ENCODE results near the gene UBE2U.
"Not testable (repeated sequence)": the region's sequence is repeated elsewhere in the genome, so short reads cannot be mapped to it uniquely, and the experiment has no call there.

UBE2U gene

DNA sequence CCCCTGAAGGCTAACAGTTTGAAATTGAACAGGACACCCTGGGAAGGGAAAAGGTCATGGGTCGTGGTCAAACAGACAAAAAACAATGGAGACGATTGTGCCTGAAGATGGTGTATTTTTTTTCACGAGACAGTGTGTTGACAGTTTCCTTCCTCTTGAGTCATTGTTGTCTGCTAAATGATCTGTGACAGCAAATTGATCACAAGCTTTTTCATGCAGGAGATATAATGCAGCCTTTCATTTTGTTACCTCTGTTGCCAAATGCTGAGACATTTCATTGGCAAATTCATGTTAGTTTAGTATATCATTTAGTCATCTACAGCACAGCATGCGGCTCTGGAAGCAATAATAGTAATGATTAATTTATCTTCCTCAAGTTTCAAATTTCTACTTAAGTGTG, 27.7 kb downstream of the UBE2U start:
- TF ChIP-seq, protein P1, sequence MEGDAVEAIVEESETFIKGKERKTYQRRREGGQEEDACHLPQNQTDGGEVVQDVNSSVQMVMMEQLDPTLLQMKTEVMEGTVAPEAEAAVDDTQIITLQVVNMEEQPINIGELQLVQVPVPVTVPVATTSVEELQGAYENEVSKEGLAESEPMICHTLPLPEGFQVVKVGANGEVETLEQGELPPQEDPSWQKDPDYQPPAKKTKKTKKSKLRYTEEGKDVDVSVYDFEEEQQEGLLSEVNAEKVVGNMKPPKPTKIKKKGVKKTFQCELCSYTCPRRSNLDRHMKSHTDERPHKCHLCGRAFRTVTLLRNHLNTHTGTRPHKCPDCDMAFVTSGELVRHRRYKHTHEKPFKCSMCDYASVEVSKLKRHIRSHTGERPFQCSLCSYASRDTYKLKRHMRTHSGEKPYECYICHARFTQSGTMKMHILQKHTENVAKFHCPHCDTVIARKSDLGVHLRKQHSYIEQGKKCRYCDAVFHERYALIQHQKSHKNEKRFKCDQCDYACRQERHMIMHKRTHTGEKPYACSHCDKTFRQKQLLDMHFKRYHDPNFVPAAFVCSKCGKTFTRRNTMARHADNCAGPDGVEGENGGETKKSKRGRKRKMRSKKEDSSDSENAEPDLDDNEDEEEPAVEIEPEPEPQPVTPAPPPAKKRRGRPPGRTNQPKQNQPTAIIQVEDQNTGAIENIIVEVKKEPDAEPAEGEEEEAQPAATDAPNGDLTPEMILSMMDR (IDR thresholded peaks at IDR 0.05; ENCODE audit: control extremely low read depth, extremely low read depth, low read depth, missing control alignments) = no peak

DNA sequence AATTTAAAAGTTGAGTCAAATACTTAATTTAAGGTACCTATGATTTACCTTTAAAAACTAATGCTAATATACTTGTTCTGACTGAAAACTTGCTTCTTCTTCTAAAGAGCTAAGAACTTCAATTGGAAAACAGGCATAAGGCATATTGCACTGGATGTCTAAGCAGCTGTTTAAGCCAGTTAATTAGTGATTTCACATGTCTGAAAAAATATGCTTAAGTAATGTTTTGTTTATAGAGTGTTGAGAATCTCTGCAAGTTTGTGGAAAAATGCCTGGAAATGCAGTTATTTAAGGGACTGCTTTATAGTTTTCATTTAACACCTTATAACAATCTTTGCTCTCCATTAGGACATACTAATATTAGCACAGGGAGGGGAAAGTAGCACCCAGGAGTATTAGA, 28.2 kb downstream of the UBE2U start:
- ChIA-PET CTCF (no interaction called here), POLR2A (no interaction called here)
- TF ChIP-seq, protein P1 (IDR thresholded peaks at IDR 0.05; ENCODE audit: control extremely low read depth, extremely low read depth, low read depth, missing control alignments) = no peak
- no peak for DNase-seq (ENCODE audit: extremely low spot score)

More for the DNA sequence above, 27.7 kb downstream of the UBE2U start:
- DNase-seq (ENCODE audit: extremely low spot score) = no peak
- POLR2A ChIA-PET = no interaction called here
- CTCF ChIA-PET = no interaction called here

DNA sequence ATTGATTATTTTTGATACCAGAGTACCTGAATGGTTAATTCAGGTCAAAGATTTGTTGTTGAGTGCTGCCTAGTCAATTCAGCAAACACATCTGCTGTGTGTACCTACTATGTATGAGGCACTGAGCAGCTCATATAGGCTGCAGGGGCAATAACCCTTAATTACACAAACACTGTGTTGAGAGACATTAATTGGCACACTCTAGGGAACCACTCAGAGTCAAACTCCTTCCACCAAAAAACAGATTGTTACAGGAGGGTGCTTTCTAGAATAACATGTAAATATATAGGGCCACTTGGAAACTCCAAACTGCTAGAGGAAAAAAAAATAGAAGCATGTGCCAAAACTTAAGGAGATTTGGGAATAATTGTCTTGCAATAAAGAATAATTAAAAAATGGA, 31.3 kb downstream of the UBE2U start:
- TF ChIP-seq, protein P1 (IDR thresholded peaks at IDR 0.05; ENCODE audit: control extremely low read depth, extremely low read depth, low read depth, missing control alignments) = no peak
- ChIA-PET CTCF (interaction anchor here (1.5 kb wide), 1 partner anchor 10 kb away, joined by 3 read pairs; no protein-coding TSS in a partner anchor), POLR2A (no interaction called here)
- DNase-seq (ENCODE audit: extremely low spot score) = no peak

DNA sequence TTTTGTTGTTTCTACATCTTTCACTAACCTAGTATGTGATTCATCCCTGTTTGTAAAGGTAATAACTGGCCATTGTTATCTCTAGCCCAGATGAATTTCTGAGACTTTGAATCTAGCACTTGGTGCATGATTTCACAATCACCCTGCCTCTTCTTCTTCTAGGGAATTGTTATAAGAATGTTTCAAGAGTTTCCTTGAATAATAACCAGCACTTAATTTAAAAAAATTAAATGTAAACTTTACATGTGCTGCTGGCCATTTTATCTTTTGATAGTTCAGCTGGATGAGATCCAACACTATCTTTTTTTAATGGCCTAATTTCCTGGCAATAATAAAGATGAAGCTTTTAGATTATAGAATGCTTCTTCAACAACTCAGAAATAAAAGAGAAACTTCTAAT, 31.8 kb downstream of the UBE2U start:
- ChIA-PET CTCF (interaction anchor here (1.5 kb wide), 1 partner anchor 10 kb away, joined by 3 read pairs; no protein-coding TSS in a partner anchor), POLR2A (no interaction called here)
- TF ChIP-seq, protein P1 (IDR thresholded peaks at IDR 0.05; ENCODE audit: control extremely low read depth, extremely low read depth, low read depth, missing control alignments) = no peak
- DNase-seq (ENCODE audit: extremely low spot score) = no peak

DNA sequence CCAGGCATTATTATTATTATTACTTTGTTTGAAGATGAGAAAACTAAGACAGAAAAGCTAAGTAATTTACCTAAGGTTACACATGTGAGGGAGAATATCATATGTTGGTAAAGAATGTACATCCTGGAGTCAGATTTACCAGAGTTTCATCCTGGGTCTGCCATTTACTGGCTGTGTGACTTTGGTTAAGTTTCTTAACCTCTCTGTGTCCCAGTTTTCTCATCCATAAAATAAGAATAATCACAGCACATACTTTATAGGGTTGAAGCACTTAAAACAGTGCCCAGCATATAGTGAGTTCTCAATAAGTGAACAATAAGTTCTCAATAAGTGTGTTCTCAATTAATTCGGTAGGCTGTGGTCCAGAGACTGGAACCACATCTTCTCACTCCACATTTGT, 32.5 kb downstream of the UBE2U start:
- TF ChIP-seq, protein P1 (IDR thresholded peaks at IDR 0.05; ENCODE audit: control extremely low read depth, extremely low read depth, low read depth, missing control alignments) = no peak
- ChIA-PET CTCF (no interaction called here), POLR2A (no interaction called here)
- DNase-seq (ENCODE audit: extremely low spot score) = no peak

DNA sequence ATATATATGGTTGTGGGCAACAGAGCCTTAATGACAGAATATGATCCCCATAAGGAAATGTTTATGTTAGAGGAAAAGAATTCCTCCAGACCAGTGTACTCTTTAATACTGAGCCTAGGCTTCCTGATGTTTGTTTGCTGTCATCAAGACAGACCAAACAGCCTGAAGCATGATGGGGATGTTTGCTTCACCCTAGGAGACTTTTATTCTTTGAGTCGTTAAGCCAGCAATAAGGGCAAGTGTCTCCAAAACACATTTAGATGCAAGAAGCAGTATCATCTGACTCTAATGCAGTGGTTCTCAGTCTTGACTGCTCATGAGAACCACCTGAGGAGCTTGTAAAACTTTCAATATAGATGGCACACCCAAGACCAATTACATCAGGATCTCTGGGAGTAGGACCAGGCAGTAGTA, 33.1 kb downstream of the UBE2U start:
- TF ChIP-seq, protein P1 (IDR thresholded peaks at IDR 0.05; ENCODE audit: control extremely low read depth, extremely low read depth, low read depth, missing control alignments) = no peak

DNA sequence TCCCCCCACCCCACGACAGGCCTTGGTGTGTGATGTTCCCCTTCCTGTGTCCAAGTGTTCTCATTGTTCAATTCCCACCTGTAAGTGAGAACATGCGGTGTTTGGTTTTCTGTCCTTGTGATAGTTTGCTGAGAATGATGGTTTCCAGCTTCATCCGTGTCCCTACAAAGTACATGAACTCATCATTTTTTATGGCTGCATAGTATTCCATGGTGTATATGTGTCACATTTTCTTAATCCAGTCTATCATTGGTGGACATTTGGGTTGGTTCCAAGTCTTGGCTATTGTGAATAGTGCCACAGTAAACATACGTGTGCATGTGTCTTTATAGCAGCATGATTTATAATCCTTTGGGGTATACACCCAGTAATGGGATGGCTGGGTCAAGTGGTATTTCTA, 36.1 kb downstream of the UBE2U start:
- CTCF ChIA-PET, POLR2A ChIA-PET: not testable (repeated sequence)

More for the DNA sequence above, 33.1 kb downstream of the UBE2U start:
- ChIA-PET POLR2A (no interaction called here), CTCF (no interaction called here)
- no peak for DNase-seq (ENCODE audit: extremely low spot score)

More for the DNA sequence above, 36.1 kb downstream of the UBE2U start:
- DNase-seq (ENCODE audit: extremely low spot score) = not testable (repeated sequence)

Data from GM10248 (cell line).